Thyroid gland (tissue), 4 donors: ENCODE data around the gene EYS.

Source experiments
- POLR2A ChIP-seq, 2 donors: fragments of 450-650 bp; IDR thresholded peaks; one replicate each; pipeline ENCODE4 v1.6.1; 2017; ENCODE audit warnings: antibody characterized with exemption in 2 of 2, mild to moderate bottlenecking in 2 of 2, moderate library complexity in 1 of 2
- TF ChIP-seq, protein P1 (sequence below), 6 experiments: fragments of 200-600 bp in 3 of 6; fragments of 450-650 bp in 3 of 6; sonication (generic) in 3 of 6; IDR thresholded peaks; one replicate each; pipeline ENCODE4 v1.5.1; 2016 to 2019; ENCODE audit warnings: antibody characterized with exemption in 6 of 6, mild to moderate bottlenecking in 2 of 6, inconsistent platforms in 1 of 6, moderate library complexity in 1 of 6

- TF ChIP-seq, protein P1, sequence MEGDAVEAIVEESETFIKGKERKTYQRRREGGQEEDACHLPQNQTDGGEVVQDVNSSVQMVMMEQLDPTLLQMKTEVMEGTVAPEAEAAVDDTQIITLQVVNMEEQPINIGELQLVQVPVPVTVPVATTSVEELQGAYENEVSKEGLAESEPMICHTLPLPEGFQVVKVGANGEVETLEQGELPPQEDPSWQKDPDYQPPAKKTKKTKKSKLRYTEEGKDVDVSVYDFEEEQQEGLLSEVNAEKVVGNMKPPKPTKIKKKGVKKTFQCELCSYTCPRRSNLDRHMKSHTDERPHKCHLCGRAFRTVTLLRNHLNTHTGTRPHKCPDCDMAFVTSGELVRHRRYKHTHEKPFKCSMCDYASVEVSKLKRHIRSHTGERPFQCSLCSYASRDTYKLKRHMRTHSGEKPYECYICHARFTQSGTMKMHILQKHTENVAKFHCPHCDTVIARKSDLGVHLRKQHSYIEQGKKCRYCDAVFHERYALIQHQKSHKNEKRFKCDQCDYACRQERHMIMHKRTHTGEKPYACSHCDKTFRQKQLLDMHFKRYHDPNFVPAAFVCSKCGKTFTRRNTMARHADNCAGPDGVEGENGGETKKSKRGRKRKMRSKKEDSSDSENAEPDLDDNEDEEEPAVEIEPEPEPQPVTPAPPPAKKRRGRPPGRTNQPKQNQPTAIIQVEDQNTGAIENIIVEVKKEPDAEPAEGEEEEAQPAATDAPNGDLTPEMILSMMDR (IDR thresholded peaks at IDR 0.05), result no peak
- TF ChIP-seq POLR2A (IDR thresholded peaks at IDR 0.05), result no peak
These were observed 1848.3 kb downstream of the EYS start for GRCh38 chr6:63858691-63859090.
